NCI-H2227 treated with DMSO at 0.1 percent for 48 hours (cell line): ENCODE measurements around the gene HIGD1B.

ENCODE experiments used
- DNase-seq: peaks from one replicate; lab custom pipeline; 2025; lab: John Stamatoyannopoulos, UW

HIGD1B gene

DNA sequence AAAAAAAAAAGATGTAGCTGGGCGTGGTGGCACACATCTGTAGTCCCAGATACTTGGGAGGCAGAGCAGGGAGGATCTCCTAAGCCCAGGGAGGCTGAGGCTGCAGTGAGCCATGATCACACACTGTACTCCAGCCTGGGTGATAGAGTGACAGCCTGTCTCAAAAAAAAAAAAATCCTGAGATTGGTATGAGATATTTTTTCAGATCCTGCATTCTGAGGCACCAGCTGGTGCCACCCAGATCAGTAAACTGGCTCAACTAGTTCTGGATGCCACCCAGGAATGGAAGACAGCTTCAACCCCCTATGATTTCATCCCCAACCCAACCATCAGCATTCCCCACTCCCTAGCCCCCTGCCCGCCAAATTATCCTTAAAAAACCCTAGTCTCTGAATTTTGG is 10.5 kb upstream of the HIGD1B start:
- DNase-seq: no peak

DNA sequence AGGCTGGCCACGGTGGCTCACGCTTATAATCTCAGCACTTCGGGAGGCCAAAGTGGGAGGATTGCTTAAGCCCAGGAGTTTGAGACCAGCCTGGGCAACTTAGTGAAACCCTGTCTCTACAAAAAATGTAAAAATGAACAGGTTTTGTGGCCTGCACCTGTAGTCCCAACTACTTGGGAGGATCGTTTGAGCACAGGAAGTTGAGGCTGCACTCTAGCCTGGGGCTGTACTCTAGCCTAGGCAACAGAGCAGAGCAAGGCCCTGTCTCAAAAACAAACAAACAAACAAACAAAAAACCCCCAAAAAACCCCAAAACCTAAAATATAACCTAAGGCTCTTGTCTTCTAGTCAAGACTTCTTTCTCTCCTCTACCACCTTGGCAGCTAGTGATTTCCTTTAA is 7.4 kb upstream of the HIGD1B start:
- DNase-seq: no peak

DNA sequence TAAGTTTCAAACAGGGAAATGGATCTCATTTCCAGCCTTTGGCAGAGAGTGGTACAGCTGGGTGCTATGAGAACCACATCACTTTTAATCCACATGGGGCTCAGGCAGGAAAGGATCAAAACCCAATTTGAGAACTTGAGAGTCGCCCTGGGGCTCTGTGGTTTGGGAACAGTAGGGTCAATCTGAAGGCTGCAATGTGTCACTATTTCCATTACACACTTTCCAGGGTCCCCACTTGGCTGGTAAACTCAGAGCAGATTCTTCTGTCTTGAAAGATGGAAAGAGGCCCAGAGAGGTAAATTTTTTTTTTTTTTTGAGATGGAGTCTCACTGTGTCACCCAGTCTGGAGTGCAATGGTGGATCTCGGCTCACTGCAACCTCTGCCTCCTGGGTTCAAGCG is 6.7 kb upstream of the HIGD1B start:
- no peak for DNase-seq

GRCh38 chr17:44842748-44843147 is 4.9 kb upstream of the HIGD1B start:
- DNase-seq: peak; percentile 50

- DNase-seq: no peak
Observed at GRCh38 chr17:44844390-44844830, 3.3 kb upstream of the HIGD1B start.

DNA sequence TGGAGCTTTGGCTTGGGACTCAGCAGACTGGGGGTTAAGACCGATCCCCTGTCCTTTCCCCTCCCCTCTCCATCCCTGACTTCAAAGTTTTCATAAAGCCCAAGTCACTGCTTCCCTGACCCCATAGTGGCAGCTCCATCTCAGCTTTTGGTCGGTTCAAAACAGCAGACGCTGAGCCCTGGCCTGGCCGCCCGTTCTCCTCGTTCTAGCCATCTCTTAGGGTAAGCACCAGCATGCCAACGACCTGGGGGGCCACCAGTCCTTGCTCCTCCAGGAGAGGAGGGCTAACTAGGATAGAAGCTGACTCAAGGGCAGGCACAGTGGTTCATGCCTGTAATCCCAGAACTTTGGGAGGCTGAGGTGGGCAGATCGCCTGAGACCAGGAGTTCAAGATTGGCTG is 1.5 kb upstream of the HIGD1B start:
- no peak for DNase-seq

- DNase-seq: no peak
Observed at GRCh38 chr17:44848257-44848795, 643 bp downstream of the HIGD1B start.

- no peak for DNase-seq
Observed at GRCh38 chr17:44848961-44849489, 1.3 kb downstream of the HIGD1B start.

DNA sequence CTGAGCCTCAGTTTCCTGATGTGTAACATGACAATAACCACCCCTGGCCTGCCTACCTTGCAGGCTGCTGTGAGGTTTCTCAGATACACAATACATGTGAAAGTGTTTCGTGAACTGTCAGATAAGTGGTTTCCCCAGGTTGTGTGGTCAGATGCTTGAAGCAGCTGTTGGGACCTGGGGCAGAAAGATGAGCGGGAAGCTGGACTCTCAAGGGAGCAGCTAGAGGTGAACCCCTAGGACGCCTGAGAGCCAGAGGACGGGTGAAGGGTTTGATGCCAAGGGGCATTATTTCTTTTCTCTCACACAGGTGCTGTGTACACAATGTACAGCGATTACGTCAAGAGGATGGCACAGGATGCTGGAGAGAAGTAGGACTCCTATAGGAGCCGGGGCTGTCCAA is 2.3 kb downstream of the HIGD1B start:
- no peak for DNase-seq

- no peak for DNase-seq
Observed at GRCh38 chr17:44850612-44851011, 2.9 kb downstream of the HIGD1B start.

GRCh38 chr17:44854192-44854591 is 6.5 kb downstream of the HIGD1B start:
- no peak for DNase-seq

- no peak for DNase-seq
Observed at GRCh38 chr17:44859701-44860100, 12.0 kb downstream of the HIGD1B start.

DNA sequence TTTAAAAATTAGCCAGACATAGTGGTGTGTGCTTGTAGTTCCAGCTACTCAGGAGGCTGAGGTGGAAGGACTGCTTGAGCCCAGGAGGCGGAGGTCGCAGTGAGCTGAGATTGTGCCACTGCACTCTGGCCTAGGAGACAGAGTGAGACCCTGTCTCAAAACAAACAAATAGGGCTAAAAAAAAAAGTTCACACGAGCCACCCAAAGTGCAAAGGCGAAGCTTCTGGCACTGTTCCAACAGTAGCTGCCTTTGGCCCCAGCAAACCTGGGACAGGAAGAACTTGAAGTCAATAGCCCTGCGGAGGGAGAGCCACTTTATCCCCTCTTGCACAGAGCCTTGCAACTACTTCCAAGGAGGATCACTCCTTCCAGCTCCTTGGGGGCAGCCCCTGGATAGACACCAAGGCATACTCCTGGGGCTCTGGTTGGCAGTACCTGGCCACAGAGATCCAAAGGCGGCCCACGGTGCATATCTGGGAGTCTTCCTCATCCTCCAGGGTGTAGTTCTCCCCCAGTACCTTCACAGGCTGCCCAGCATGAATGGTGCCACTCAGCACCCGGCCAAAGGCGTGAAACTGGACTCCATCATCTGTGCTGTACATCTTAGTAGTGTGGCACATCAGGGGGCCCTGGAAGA is 14.7 kb downstream of the HIGD1B start:
- DNase-seq: no peak

DNA sequence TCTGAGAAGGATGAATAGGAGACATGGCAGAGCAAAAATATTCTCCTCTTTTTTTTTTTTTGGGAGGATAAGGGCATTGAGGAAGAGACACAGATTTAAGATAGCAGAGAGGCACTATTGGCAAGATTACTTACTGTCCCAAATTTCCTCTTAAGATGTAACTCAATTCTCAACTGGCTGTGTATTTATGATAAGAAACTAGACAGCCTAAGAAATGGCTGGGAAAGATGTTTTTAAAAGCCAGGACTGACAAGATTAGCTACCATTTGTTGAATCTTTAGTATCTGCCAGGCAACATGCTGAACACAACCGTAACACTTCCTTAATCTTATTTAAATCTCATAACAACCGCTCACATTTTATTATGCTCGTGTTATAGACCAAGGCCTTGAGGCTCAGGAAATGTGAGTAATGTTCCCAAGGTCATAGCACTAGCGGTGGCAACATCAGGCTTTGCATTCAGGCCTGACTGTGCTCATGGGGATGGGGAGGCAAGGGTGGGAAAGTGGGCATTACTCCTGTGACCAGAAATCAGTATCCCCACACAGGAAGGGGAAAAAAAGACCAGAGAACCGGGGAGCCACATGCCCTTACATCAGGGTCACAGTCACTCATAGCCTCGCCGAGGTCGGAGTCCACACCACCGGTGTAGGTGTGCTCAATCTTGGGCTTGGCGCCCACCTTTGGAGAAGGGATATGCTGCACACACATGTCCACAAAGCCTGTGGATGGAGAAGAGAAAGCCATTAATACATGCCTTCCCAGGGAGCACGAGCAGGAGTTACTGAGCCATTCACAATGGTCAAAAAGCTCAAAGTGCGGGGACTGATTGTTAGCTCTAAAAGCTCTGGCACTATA is 15.6 kb downstream of the HIGD1B start:
- no peak for DNase-seq

- no peak for DNase-seq
Observed at GRCh38 chr17:44864831-44865230, 17.1 kb downstream of the HIGD1B start.

DNA sequence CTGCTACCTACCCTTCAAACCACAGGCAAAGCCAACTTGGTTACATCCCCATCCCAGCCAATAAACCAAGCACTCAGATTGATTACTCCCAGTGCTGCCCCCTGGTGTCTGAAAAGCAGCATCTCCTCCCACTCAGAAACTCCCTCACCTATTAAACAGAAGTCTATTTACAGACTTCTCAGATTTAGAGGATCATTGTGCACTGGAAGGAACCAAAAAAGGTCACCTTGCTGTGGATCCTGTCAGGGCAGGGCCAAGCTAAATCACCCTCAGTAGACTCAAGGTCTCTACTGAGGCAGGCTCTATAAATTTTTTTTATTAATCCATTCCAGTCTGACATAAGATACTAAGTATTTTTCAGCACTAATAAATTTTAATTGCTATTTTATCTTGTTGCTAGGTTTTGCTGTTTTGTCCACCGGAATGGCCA is 17.6 kb downstream of the HIGD1B start:
- DNase-seq: peak; percentile 74

- no peak for DNase-seq
Observed at GRCh38 chr17:44865931-44866330, 18.2 kb downstream of the HIGD1B start.

DNA sequence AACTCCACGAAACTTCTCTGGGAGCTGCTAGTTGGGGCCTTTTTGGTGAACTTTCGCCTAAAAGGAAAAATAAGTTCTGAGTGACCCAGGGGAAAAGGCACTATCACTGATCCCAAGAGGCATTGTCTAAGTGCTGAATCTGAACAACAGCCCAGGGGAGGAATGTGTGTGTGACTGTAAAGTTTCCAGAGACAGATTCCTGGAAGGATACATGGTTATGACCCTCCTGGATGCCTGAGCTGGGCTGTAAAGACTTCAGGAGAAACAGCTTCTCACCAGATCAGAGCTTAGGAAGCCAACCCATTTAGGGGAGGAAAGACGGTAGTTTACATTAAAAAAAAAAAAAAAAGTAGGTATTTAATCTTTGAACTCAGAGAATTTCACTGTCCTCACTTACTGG is 20.2 kb downstream of the HIGD1B start:
- DNase-seq: no peak

DNA sequence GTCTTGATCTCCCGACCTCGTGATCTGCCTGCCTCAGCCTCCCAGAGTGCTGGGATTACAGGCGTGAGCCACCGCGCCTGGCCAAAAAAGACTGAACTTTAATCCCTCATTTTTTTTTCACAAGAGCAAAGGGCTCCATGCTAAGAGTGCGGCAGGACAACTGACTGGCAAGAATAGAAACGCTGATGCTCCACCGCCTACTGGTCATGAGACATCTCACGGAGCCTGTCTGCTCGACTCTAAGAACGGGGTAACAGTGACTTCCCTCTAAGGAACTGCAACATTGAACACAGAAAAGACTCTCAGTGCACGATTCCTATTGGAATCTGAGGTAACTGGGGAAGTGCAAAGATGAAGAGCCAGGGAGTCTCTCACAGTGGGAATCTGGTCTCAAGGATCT is 23.9 kb downstream of the HIGD1B start:
- no peak for DNase-seq

DNA sequence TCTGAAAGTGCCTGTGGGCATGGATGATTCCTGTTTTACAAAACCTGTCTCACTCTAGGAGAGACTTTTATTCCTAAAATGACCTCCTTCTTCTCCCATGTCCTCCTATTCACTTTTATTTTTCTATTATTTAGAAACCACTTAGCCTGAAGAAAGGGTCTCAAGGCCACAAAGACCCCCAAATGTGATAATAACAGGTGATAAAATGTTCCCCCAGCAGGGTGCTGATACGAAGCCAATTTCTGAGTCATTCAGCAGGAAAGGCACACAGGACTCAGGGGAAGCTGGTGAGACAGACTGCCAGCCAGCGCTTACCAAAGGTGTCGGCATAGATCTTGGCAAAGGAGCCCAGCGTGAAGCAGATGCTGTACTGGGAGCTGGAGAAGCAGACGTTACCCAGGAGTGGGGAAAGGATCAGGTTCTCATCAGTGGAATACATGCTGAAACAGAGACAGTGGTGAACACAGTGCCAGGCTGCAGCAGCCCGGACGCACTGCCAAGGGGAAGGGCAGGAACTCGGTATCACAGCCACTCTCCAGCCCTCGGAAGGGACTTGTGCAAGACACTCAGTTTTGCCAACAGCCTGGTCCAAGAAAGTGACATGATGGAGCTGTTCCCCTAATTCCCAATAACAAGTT is 24.6 kb downstream of the HIGD1B start:
- DNase-seq: peak; percentile 97

- no peak for DNase-seq
Observed at GRCh38 chr17:44875761-44876160, 28.1 kb downstream of the HIGD1B start.

DNA sequence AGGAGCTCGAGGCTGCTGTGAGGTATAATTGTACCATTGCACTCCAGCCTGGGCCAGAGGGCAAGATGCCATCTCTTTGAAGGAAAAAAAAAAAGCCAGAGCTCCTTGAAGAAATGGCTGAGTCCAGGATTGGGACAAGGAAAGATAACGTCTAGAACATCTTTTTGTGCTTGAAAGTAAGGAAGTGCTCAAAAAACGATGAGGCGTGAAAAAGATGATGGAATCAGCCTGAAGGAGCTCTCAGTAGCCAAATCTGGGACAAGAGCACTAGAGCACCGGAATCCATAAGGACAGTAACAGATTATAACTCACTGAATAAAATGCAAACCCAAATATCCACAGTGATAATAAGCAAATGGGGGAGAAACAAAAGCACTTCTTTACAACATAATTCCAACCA is 29.4 kb downstream of the HIGD1B start:
- DNase-seq: no peak
